ENCODE results near the gene SLC4A4. TPM values are rescaled to one million over a fixed set of nuclear protein-coding genes. Genes with fewer than 3 reads are reported as not detected.

Gene SLC4A4
- total RNA-seq, 1 donor from 2014 or later: 4.9 TPM

GRCh38 chr4:71609651-71610050 is 270.8 kb downstream of the SLC4A4 start:
- H3K27ac Mint-ChIP-seq: no peak overlapping the region
- peaks cover 9% of the 10 kb centered on the region for H3K4me1 Mint-ChIP-seq
- no peak for DNase-seq (ENCODE audit: low spot score in 2 of 2, unreplicated experiment in 2 of 2)
- TF ChIP-seq CTCF (IDR thresholded peaks at IDR 0.05; ENCODE audit: unreplicated experiment): no peak
- no peaks in the 10 kb centered on the region for H3K27me3 Mint-ChIP-seq (ENCODE audit: low read depth)
- no peaks in the 10 kb centered on the region for H3K36me3 Mint-ChIP-seq
- H3K9me3 Mint-ChIP-seq: peaks cover 8% of the 10 kb centered on the region
- H3K4me3 Mint-ChIP-seq: no peak overlapping the region

- H3K4me1 Mint-ChIP-seq: peaks cover 3% of the 10 kb centered on the region
- no peaks in the 10 kb centered on the region for H3K36me3 Mint-ChIP-seq
- H3K27ac Mint-ChIP-seq: no peak overlapping the region
- no peak overlapping the region for H3K4me3 Mint-ChIP-seq
- no peak for DNase-seq (ENCODE audit: low spot score in 2 of 2, unreplicated experiment in 2 of 2)
- H3K27me3 Mint-ChIP-seq (ENCODE audit: low read depth): no peaks in the 10 kb centered on the region
- no peak for TF ChIP-seq CTCF (IDR thresholded peaks at IDR 0.05; ENCODE audit: unreplicated experiment)
- H3K9me3 Mint-ChIP-seq: peaks cover 27% of the 10 kb centered on the region
These were observed 275.8 kb downstream of the SLC4A4 start for GRCh38 chr4:71614621-71615020.

GRCh38 chr4:71616168-71616811 is 277.5 kb downstream of the SLC4A4 start:
- Mint-ChIP-seq H3K9me3 (peaks cover 33% of the 10 kb centered on the region), H3K27ac (no peak overlapping the region), H3K36me3 (no peaks in the 10 kb centered on the region), H3K27me3 (ENCODE audit: low read depth) (no peaks in the 10 kb centered on the region), H3K4me1 (peaks cover under 1% of the 10 kb centered on the region), H3K4me3 (no peak overlapping the region)
- no peak for DNase-seq (ENCODE audit: low spot score in 2 of 2, unreplicated experiment in 2 of 2)
- no peak for TF ChIP-seq CTCF (IDR thresholded peaks at IDR 0.05; ENCODE audit: unreplicated experiment)

Data from mesothelial cell of epicardium (in vitro differentiated cells).